ENCODE results near the gene ZNF98. TPM values are rescaled to one million over a fixed set of nuclear protein-coding genes. Genes with fewer than 3 reads are reported as not detected.

The ZNF98 gene
- total RNA-seq = 10 to 100 TPM in 1 of 2 donors, under 1 TPM in 1; 0.26 to 30.0 TPM

- 0 to 2% methylated on average over 9 to 16 of the region's 16 CpGs for WGBS, 2 donors
- Histone ChIP-seq H3K4me1 (no peaks in the 10 kb centered on the region), H3K27ac (peak within 1 kb of the TSS in 3 of 4 donors; percentile 29 to 53 (median 38)), H3K27me3 (no peaks in the 10 kb centered on the region), H3K36me3 (replicated peaks in 1 of 2; ENCODE audit: insufficient read depth in 1 of 2, low read depth in 2 of 2) (no peaks in the 10 kb centered on the region), H3K4me3 (no peak within 1 kb of the TSS), H3K9me3 (peaks cover 0 to 3% (median 0%) of the 10 kb centered on the region in 3 donors)
- TF ChIP-seq CTCF (IDR thresholded peaks at IDR 0.05) (no peak), POLR2A (IDR thresholded peaks at IDR 0.05) (no peak)
- DNase-seq (peak; percentile 59 to 75 (median 66)), ATAC-seq (peak; percentile 89)
- intact Hi-C loops (cut with DNase I) = no loop called here
Observed at GRCh38 chr19:22422211-22422610, at the start of gene ZNF98. ZNF98 (minus strand) TSS chr19:22422346; CDS start chr19:22422224, 122 bp downstream.

- WGBS, 2 donors = 79 to 83% methylated on average over 3 of the region's 3 CpGs
- no peaks in the 10 kb centered on the region for H3K36me3 ChIP-seq (replicated peaks in 1 of 2; ENCODE audit: insufficient read depth in 1 of 2, low read depth in 2 of 2)
- no peaks in the 10 kb centered on the region for H3K27me3 ChIP-seq
- no peak for ATAC-seq
- TF ChIP-seq CTCF (IDR thresholded peaks at IDR 0.05) (no peak), POLR2A (IDR thresholded peaks at IDR 0.05) (no peak)
- intact Hi-C loops (cut with DNase I) = no loop called here
- H3K4me1 ChIP-seq = no peaks in the 10 kb centered on the region
- no peak overlapping the region for H3K4me3 ChIP-seq
- DNase-seq = no peak
- H3K9me3 ChIP-seq = peaks cover 0 to 85% (median 3%) of the 10 kb centered on the region in 3 donors
- H3K27ac ChIP-seq = no peak overlapping the region
Observed at GRCh38 chr19:22446605-22447004, 24.5 kb upstream of the ZNF98 start.

- no peak overlapping the region for H3K4me3 ChIP-seq
- H3K27ac ChIP-seq = no peak overlapping the region
- 66 to 98% methylated on average over 2 of the region's 2 CpGs for whole genome bisulfite sequencing, 2 donors
- TF ChIP-seq CTCF (IDR thresholded peaks at IDR 0.05) (no peak), POLR2A (IDR thresholded peaks at IDR 0.05) (no peak)
- peaks cover 0 to 57% (median 0%) of the 10 kb centered on the region in 3 donors for H3K9me3 ChIP-seq
- no peaks in the 10 kb centered on the region for H3K36me3 ChIP-seq (replicated peaks in 1 of 2; ENCODE audit: insufficient read depth in 1 of 2, low read depth in 2 of 2)
- intact Hi-C loops (cut with DNase I) = no loop called here
- no peak for DNase-seq
- H3K4me1 ChIP-seq = no peaks in the 10 kb centered on the region
- ATAC-seq = no peak
- no peaks in the 10 kb centered on the region for H3K27me3 ChIP-seq
Observed at GRCh38 chr19:22438011-22438410, 15.9 kb upstream of the ZNF98 start.

GRCh38 chr19:22427960-22428913, 6.1 kb upstream of the ZNF98 start:
- Histone ChIP-seq H3K9me3 (peaks cover 0 to 8% (median 0%) of the 10 kb centered on the region in 3 donors), H3K4me3 (peak overlapping the region in 1 of 2 donors; percentile 16)

More at GRCh38 chr19:22427960-22428913, 6.1 kb upstream of the ZNF98 start:
- Histone ChIP-seq H3K27ac (peak overlapping the region; percentile 65 to 89 (median 82)), H3K36me3 (replicated peaks in 1 of 2; ENCODE audit: insufficient read depth in 1 of 2, low read depth in 2 of 2) (no peaks in the 10 kb centered on the region), H3K27me3 (no peaks in the 10 kb centered on the region), H3K4me1 (no peaks in the 10 kb centered on the region)
- ATAC-seq = peak; percentile 73
- intact Hi-C loops (cut with DNase I) = no loop called here
- DNase-seq = peak; percentile 37 to 63 (median 38)
- peak in 2 of 3 donors; percentile 52 to 66 for TF ChIP-seq POLR2A (IDR thresholded peaks at IDR 0.05)
- peak in 2 of 7 experiments; percentile 22 to 24 for TF ChIP-seq CTCF (IDR thresholded peaks at IDR 0.05)
- 1 to 2% methylated on average over 11 to 58 of the region's 60 CpGs for WGBS, 2 donors

Data from body of pancreas (tissue), 4 donors.